ENCODE data around the gene MCF2L2.

Gene MCF2L2

DNA sequence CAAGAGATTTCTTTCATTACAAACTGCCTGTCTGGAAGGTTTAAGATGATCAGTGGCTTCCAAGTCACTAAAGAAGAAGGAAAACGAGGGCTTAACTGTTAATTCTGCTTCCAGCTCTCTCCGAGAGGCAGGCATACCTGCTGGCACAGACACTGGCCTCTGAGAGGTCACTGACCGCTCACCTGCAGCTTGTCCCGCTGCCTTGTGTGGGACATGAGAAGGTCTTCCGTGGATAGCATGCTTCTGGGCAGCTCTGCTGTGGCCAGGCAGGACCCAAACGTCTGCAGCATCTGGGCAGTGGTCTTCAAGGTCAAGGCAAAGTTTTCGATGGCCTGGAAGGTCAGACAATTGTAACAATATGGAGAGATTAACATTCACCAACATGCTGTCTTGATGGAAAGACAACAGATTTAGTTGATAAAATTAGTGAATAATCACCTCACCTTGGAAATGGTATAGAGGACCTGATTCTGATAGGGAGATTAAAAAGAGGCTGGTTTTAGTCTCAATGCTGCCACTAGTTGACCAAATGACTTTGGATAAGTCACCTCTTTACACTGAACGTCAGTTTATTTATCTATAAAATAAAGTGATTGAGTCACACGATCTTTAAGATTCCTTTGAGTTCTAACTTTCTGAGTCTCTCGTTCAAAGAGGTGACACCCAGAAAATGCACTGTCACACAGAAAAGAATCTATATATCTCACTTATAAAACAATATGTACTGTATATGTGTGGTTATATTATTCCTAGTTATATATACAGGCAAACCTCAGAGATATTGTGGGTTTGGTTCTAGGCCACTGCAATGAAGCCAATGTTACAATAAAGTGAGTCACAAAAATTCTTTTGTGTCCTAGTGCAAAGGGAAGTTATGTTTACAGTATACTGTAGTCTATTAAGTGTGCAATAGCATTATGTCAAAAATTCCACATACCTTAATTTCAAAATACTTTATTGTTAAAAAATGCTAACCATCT is 110.2 kb downstream of the MCF2L2 start:
- DNase-seq, result no peak

DNA sequence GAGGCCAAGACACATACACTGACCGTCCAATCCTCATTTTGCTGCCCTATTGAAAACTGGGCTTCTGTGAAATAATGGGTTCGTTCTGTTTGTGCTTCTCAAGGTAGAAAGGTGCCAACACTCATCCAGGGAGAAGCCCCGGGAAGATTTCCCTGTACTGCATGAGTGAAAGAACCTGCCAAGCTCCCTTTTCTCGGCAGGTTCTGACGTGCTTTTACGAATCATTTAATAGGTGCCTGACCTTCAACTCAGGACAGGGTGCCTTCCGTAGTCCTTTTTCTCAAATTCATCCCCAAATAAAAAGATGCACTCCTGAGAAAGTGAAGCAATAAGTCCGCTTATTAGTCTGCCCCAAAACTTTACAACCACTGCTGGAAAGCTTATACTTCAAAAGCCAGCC is 111.1 kb downstream of the MCF2L2 start:
- no peak for DNase-seq

DNA sequence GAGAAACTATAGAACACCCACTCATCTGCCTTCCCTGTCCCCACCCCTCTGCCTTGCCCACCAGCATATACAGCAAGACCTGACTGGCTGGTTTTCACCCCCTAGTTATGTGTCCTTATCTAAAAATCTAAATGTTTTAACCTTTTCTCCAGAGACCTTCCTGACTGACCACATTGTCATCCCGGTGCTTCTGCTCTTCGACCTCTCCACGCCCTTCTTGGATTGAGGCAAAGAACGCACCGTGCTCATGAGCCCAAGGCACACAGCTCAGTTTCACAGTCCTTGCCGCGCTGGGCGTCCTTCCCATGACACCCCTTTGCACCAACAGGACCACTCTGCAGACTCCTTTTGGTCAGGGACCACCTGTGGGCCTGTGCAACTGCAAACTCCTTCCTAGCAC is 112.7 kb downstream of the MCF2L2 start:
- DNase-seq, result no peak

DNA sequence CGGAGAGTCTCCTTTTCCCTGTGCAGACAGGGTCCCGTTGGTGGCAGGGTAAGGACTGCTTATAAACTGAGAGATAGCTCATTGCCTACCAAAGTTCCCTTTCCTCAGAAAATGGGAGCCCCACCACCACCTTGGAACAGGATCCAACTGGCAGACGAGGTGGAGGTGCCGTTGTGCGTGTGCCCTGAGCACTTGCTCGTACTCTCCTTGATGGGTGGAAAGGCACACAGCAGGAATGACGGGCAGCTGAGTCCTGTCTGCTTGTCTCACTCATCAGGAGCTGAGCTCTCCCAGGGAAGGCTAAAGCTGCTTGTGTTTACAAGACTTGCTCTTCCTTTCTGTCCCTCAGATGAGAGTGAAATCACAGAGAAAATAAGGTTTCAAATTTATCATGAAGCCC is 114.7 kb downstream of the MCF2L2 start:
- no peak for DNase-seq

DNA sequence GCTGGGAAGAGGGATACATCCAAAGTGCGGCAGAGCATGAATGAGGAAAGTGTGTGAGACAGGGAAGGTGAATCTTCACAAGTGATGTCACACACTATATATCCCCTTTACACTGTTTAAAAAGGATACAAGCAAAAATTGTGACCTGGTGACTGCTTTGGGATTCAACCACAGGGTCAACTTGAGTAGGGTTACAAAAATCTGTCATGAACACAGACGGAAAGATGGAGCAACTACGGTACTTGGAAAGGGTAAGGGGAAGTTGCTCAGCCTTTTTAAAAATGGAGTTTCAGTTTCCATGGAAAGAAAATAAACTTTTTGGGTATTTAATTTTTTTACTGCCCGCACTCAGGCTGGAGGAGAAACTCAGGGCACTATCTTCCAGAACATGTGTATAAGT is 115.1 kb downstream of the MCF2L2 start:
- no peak for DNase-seq

DNA sequence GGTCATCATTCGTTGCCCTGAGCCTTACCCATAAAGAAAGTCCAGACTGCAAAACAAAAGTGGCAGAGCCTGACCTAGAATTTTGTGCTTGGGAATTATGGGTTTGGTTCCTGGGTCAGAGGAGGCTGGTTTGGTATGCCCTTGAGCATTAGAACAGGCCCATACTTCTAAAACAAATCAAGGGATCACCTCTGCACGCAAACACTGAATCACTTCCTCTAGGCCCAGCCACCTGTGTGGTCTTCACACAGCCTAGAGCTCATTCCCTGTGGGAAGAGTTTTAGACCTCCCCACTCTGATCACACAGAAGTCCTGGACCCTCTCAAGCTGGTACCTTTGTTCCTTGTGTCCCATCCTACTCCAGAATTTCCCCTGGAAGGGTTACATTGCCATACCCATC is 116.0 kb downstream of the MCF2L2 start:
- DNase-seq, result no peak

DNA sequence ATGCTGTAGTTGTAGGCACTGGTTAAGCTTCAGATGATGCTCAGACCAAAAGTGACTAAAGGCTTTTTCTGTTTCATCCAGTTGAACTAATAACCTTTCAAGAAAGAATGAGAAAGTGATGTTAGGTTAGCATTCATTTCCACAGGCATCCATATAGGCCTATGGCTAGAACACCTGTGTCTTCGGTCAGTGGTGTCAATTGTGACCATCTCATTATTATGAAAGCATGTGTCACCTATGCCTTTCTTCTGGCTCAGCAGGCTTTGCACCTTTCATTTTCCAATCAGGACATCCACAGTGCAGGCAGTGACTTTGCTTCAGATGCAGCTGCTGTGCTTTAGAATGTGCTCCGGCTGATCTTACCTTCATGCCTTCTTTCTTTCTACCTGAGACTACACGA is 117.5 kb downstream of the MCF2L2 start:
- DNase-seq, result no peak

DNA sequence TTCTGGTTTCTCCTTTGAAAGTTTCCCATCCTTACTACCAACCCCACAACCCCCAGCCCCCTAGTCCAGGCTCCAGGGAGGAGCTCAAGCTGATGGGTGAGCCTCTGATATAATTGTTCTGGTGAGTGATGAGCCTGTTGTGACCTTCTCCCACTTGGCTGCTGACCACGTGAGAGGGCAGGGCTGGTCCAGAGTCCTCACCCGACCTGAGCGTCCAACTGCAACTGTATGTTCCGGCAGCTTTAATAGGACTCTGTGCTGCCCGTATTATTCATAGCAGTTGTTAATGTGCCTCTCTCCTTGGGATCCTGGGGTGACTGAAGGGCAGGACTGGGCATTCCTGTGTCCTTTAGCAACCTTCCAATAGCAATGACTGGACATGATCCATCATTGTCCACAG is 119.1 kb downstream of the MCF2L2 start:
- no peak for DNase-seq

DNA sequence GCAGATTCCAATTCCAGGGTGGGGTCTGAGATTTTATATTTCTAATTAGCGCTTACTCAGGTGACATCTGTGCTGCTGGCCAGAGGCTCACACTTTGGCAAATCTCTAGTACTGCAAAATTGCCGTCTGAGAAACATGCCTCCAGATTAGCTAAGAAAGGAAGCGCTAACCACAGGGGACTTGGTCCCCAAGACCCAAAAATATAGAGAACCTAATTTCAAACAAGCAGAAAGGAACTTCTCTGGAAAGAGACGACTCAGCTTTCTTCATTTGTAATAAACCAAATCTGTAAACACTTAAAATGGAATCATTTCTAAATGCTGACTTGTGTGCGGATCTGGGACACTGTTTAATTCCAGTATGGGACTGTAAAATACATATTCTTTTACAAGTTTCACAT is 119.7 kb downstream of the MCF2L2 start:
- DNase-seq, result no peak

DNA sequence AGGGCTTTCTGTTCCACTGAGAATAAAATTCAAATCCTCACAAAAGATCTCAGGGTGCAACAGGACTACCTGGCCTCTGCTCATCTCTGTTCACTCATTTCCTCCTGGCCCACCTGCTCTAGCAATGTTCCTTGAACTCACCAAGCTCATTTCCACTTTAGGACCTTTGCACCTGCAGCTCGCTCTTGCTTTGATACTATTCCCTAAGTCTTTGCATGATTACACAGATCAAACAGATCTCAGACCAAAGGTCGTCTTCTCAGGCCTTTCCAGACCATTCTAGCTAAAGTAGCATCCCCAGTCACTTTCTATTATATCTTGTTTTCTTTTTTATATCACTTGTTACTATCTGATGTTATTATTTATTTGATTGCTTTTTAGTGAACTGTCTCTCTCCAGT is 120.7 kb downstream of the MCF2L2 start:
- DNase-seq, result no peak

DNA sequence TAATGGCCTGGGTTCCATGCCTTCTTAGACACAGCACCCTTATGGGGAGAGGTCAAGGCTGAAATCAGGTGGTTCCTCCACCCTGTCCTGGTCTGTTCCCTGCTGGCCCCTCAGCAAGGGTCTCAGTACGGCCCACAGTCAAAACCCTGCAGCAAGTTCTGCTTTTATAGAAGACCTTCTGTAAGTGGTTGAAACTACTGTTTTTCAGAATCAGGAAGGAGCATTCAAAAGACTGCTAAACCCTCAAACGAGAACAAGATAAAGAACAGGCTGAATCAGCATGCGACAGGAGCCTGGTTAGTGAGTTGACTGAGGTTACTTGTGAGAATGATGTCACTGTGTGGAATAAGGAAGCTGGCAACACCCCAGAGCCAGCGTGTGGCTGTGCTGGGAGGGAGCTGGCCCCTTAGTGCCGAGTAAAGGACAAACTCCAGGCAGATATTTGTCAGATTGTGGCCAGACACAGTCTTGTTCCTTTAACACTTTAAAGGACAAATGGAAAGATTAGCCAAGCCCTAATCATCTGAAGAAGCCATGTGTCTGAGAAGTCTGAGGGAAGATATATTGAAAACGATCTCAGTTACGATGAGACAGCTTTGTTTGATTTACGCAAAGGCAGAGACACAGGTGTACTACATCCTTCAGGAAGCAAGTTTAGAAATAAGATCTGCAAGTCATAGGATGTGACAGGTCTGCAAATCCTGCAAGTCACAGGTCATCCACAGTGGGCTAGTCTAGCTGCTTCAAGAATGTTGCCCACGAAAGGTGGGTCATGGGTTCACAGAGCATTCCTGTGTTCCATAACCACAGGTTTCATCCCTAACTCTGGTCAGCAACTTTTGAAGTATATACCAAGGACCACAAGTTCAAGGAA is 121.4 kb downstream of the MCF2L2 start:
- DNase-seq, result no peak

DNA sequence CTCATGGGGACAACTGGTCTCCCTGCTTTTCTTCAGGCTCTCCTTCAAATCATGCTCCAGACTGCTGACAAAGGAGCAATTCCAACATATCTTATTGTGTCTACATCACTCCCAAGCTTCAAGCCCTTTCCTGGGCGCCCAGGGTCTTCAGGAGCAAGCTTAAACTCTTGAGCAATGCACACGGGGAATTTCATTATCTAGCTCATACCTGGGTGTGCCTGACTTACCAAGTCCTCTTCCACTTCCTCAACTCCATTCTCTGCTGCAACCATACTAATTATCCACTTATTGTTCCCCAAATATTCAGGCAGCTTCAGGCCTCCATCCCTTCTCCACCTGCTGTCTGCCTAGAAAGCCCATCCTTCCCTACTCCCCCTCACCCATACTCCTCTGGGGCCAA is 124.7 kb downstream of the MCF2L2 start:
- DNase-seq, result no peak

DNA sequence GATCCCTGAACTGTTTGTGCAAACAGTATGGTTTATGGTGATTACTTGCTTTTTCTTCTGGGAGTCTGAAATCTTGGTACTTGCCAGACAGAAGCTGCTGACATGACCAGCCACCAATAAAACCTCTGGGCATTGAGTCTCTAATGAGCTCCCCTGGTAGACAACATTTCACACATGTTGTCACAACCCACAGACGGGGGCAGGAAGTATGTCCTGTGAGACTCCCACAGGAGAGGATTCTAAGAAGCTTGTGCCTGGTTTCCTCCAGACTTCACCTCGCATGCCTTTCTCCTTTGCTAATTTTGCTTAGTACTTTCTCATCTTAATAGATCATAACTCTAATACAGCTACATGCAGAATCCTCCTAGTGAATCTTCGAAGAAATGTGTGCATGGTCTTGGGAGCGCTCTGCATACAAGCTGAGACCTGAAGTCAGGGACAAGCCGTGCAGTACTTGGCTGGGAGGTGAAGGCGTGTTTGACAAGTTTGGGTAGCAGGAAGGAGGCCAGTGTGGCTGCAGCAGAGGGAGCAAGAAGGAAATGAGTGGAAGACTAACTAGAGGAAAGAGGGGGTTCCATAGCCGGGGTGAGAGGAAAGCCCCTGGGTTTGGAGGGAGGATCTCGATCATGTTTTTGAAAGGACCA is 126.4 kb downstream of the MCF2L2 start:
- DNase-seq, result no peak

DNA sequence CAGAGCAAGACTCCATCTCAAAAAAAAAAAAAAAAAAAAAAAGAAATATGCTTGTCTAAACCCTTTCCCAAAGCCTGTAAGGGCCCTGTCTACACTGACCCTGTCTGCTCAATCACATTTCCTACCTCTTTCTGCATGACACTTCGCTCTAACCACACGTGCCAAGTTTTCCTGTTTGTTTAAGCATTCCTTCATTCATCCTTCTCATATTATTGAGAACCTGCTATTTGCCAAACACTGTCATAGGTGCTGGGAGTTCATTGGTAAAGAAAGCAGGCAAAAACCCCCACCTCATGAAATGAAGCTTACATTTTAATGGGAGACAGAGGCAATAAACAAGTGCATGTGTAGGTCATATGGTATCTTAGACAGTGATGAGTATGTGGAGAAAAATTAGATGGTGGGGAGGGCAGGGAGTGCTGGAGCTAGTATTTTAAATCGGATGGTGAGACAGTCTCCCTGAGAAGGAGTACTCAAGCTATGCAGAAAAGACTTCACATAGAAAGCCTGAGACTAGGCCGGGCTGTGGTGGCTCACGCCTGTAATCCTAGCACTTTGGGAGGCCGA is 127.3 kb downstream of the MCF2L2 start:
- DNase-seq, result no peak

DNA sequence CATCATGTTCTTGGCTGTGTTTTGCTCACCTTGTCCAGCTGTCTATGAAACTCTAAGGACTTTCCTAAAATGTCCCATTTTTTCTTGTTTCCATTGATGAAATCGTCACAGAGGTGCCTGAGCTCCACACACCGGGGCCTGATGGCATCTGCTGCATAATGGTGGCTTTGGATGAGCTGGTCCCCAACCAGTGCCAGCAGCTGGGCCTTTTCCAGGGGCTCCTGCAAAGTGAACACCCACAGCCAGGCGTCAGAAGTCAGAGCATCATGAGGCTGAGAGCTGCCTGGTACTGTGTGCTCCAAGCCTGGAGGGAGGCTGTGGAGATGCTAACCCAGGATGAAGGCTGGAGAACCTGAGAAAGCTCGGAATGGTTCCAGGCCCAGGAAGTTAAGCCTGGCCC is 128.4 kb downstream of the MCF2L2 start:
- no peak for DNase-seq

DNA sequence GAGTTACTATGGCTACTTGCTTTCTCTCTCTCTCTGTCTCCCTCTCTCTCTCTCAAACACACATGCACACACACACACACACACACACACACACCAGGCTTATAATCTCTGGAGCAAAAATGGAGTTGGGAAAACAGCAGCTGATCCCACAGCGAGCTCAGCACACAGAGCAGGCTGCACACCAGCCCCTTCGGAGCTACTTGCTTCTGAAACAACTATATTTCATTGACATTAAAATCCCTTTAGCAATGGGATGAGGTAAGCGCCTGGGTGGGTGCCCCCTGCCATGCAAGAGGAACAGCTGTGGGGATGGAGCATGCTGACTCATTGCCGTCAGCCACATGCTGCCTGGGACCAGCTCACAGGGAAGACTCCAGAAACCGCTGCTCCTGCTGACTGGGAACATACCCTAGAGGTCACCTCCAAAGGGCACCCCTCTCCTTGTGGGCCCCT is 129.7 kb downstream of the MCF2L2 start:
- no peak for DNase-seq

DNA sequence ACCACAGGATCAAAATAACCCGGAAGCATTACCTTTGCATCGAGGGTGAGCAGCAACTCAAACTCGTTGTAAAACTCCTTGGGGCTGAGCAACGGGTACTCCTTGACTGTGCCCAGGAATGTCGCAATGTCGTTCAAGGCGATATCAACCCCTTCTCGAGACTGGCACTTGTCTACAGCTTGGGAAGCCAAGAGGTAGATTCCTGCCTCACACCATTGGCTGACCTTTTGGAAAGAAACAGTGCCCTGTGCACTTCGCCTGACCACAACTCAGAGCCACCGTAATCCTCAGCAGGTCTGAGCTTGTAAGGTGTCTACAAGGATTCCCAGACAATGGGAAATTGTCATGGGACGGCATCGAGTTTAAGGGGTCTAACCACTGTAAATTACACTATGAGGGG is 131.5 kb downstream of the MCF2L2 start:
- no peak for DNase-seq

DNA sequence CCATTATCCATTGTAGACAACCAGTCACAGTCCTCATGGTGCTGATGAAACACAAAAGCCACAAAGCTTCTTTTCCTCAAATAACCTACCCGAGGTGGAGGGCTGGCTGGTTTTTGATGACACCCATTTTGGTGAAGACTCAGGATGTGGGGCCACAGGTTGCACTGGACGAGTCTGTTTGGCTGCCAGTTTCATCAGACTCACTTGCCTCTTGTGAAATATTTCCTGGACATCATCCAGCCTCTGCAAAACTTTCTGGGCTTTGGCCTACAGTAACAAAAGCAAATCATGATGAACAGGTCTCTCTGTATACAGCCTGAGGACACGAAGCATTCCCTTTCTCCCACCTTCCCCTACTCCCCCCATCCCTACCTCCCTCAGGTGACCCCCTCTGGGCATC is 133.2 kb downstream of the MCF2L2 start:
- DNase-seq, result no peak

DNA sequence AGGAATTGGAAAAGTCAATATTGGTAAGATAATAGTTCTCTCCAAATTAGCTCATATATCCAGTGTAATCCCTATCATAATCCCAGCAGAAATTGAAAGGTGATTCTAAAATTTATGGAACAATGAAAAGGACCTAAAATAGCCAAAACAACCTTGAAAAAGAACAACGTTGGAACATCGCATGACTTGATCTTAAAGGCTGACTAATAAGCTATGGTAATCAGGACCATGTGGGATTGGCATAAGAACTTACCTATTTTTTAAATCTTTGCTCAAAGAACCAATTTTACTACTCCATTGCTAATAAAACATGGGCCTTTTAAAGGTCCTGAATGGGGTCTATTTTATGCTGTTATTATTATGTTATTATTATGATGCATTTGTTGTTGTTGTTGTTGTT is 134.5 kb downstream of the MCF2L2 start:
- DNase-seq, result no peak

DNA sequence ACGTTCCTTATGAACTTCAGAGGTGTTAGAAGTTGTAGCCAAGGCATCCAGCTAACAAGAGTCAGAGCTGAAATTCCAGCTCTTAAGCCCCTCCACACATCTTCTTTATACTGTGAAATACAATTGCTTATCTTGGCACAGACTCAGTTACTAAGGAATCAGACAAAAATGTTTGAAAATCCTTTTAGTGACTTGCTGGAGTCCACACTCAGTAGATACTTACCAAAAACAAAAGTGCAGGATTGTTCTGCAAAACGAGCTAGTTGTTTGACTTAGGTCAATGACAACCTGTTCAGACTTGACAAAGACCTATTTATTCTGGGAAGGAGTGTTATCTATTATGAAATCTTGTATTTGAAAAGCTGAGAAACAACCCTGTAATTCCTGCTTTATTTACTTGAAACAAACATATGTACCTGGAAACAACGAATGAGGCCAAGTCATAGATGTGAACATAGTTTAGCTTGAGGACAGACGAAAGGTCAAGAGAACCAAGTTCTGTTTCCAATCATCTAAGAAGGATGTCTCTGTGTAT is 136.9 kb downstream of the MCF2L2 start:
- no peak for DNase-seq

DNA sequence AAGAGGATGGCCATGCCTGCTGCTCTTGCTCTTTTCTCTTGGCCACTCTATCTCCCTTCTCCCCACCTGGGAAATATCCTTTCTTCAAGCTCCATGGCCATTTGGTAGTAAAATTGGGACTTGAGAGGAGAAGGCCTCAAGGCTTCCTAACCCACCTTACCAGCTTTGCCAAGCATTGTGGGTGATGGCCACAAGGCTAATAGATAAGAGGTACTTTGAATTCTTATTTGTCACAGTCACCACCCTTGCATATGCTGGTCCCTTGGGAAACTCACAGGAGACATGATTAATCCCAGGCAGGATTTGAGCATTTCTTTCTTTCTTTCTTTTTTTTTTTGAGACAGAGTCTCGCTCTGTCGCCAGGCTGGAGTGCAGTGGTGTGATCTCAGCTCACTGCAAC is 138.2 kb downstream of the MCF2L2 start:
- DNase-seq, result no peak

DNA sequence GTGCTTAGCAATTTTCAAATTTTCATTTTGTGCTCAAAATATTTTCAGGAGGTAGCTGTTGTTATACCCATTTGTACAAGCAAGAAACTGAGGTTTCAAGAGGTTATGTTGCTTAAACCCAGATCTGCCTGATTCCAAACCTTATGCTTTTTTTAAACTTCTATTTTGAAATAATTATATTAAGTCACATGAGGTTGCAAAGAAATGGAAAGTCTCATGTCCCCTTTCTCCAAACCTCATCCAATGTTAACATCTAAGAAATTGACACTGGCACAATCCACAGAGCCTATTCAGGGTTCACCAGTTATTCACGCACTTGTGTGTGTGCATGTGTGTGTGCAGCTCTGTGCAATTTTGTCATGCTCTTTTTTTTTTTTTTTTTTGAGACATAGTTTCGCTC is 140.3 kb downstream of the MCF2L2 start:
- no peak for DNase-seq

All from activated effector memory CD4-positive, alpha-beta T cell treated with anti-CD3 and anti-CD28 coated beads, Interleukin-2, amount 50 U/mL, for 16 hours (primary cell).